Fibroblast of mammary gland (primary cell): Measurements from ENCODE around the gene TMEM181.
A peak's percentile ranks its signal among the peaks of the same experiment; 100 is the strongest.

Experiments used
- DNase-seq: peaks from one replicate; pipeline ENCODE4 v3.0.0-alpha.2; 2010; ENCODE audit warnings: low read depth
- H3K4me3 ChIP-seq: 2 replicates; pipeline ENCODE4 v1.5.1; 2011; ENCODE audit warnings: low read depth, mild to moderate bottlenecking, low read length, moderate library complexity; ENCODE audit not compliant: control insufficient read depth
- TF ChIP-seq, protein P1 (sequence below): conservative IDR thresholded peaks from 2 replicates; pipeline ENCODE4 v1.5.1; 2011; ENCODE audit warnings: low read depth, low read length, inconsistent platforms; ENCODE audit not compliant: control insufficient read depth, insufficient read depth

TMEM181 gene

GRCh38 chr6:158557927-158558326, 2.0 kb upstream of the TMEM181 start:
- TF ChIP-seq, protein P1, sequence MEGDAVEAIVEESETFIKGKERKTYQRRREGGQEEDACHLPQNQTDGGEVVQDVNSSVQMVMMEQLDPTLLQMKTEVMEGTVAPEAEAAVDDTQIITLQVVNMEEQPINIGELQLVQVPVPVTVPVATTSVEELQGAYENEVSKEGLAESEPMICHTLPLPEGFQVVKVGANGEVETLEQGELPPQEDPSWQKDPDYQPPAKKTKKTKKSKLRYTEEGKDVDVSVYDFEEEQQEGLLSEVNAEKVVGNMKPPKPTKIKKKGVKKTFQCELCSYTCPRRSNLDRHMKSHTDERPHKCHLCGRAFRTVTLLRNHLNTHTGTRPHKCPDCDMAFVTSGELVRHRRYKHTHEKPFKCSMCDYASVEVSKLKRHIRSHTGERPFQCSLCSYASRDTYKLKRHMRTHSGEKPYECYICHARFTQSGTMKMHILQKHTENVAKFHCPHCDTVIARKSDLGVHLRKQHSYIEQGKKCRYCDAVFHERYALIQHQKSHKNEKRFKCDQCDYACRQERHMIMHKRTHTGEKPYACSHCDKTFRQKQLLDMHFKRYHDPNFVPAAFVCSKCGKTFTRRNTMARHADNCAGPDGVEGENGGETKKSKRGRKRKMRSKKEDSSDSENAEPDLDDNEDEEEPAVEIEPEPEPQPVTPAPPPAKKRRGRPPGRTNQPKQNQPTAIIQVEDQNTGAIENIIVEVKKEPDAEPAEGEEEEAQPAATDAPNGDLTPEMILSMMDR, result no peak

DNA sequence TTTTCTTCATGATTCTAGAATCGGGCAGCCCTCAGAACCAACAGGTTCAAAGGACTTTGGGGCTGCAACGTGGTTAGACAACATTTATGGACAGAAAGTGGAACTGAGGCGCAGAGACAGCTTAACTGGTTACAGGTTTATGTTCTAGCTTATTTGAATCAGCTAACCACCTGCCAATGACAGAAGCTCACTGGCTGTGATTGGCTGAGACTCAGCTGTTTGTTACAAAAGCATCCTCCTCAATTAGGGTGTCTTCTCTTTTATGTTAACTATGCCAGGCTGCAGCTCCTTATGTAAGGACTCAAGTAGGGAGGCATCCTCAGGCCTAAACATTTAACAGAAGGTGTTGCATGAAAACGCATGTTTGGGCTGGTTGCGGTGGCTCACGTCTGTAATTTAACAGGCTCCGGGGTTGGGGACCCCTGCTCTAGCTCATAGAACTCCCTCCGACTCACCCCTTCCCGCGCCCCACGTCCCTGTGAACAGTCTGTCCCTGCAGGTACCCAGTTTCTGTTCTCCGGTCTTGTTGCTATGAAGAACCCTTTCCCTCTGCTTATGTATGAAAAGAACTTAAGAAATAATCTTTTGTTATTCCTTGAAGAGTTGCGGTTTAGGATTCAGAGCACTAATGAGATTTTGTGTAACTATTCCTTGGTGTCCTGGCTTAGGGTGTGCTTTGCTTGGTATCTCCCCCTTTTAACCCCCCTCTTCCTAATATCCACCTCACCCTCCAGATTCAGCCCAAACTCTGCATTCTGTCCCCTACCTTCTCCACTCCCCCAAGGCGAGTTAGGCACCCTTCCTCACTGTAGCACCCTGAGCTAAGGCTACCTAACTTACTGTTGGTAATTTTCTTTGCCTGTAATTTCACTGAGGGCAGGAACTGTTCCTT, 1.2 kb upstream of the TMEM181 start:
- H3K4me3 ChIP-seq, result no peak overlapping the region
- DNase-seq, result no peak
- TF ChIP-seq, protein P1, result no peak

More at GRCh38 chr6:158557927-158558326, 2.0 kb upstream of the TMEM181 start:
- no peak overlapping the region for H3K4me3 ChIP-seq
- DNase-seq, result no peak

- no peak for DNase-seq
- peak overlapping the region; percentile 62 for H3K4me3 ChIP-seq
- TF ChIP-seq, protein P1, result no peak
These were observed 475 bp upstream of the TMEM181 start for GRCh38 chr6:158559338-158559894.

DNA sequence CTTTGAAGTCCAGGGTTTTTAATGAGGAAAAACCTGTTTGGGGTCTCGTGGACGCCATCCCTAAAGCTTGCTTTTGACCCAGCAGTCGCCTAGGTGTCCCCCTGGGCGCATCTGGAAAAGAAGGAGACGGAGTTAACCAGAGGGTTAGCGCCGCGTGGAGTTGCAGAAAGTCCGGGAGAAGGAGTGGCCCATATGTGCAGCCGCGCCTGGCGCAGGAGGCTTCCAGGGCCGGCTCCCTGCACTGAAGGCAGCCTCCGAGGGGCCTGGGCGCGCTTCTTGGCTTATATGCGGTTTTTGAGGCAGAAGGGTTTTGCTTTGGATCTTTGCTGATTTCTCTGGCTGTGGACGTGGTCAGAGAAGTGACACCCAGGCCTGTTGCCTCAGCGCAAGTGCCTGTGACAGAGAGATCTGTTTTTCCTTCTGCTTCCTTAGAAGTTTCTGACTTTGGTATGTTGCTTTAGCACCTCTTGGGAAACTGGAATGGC, 987 bp downstream of the TMEM181 start:
- TF ChIP-seq, protein P1, result no peak
- DNase-seq, result no peak
- H3K4me3 ChIP-seq, result peak overlapping the region; percentile 71

DNA sequence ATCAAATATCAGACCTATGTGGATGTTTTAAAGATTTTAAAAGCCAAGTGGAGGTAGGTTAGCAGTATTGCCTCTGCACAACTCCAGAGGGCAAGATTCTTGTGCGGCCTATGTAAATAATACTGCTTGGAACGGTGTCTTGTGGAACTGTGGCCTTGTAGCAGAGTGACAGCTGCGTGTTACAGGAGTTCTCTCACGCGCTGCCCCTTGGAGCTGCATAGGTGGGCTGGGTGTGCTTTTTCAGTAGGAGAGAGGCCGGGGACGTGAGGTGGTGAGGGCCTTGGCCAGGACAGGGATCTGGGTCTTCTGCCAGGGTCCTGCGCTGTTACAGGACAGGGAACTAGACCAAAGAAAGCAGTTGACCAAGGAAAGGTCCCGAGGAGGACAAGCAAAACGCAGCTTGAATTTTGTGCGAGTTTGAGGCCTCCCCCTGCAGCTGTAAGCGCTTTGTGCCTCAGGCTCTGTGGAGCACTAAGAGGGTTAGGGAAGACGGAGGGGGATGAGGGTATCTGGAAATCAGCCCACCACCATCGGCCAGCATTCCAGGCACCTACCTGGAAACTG, 1.5 kb downstream of the TMEM181 start:
- TF ChIP-seq, protein P1, result no peak
- DNase-seq, result no peak

GRCh38 chr6:158561938-158562337, 2.0 kb downstream of the TMEM181 start:
- TF ChIP-seq, protein P1, result no peak
- DNase-seq, result no peak
- H3K4me3 ChIP-seq, result no peak overlapping the region

More for the DNA sequence above, 1.5 kb downstream of the TMEM181 start:
- H3K4me3 ChIP-seq, result peak overlapping the region; percentile 71
